ENCODE results near the gene COL17A1.

COL17A1 gene

GRCh38 chr10:104077247-104077646 lies 8.4 kb downstream of the COL17A1 start:
- TF ChIP-seq EZH2 (IDR thresholded peaks at IDR 0.05; ENCODE audit: borderline replicate concordance, low read length) (no peak), CTCF (IDR thresholded peaks at IDR 0.05; ENCODE audit: low read length) (no peak)
- no peaks in the 10 kb centered on the region for H4K20me1 ChIP-seq (ENCODE audit: insufficient read depth, low read length)
- H2AFZ ChIP-seq (ENCODE audit: low read length): no peak overlapping the region
- H3K9me2 ChIP-seq (ENCODE audit: low read depth, low read length): no peaks in the 10 kb centered on the region
- H3K9ac ChIP-seq (ENCODE audit: low read length): no peak overlapping the region
- no peak overlapping the region for H3K4me3 ChIP-seq (ENCODE audit: low read depth, low read length, poor library complexity, severe bottlenecking)
- no peaks in the 10 kb centered on the region for H3K36me3 ChIP-seq (ENCODE audit: insufficient read depth, low read length)
- no peaks in the 10 kb centered on the region for H3K4me1 ChIP-seq (ENCODE audit: insufficient read depth, low read length, severe bottlenecking)
- H3K27ac ChIP-seq (ENCODE audit: low read depth, low read length, poor library complexity, severe bottlenecking): no peak overlapping the region
- no peaks in the 10 kb centered on the region for H3F3A ChIP-seq (ENCODE audit: insufficient read depth, low read length)
- H3K4me2 ChIP-seq (ENCODE audit: low read length): no peak overlapping the region
- H3K9me3 ChIP-seq (ENCODE audit: low read length): no peaks in the 10 kb centered on the region
- no peaks in the 10 kb centered on the region for H3K79me2 ChIP-seq (ENCODE audit: insufficient read depth, low read length)
- H3K27me3 ChIP-seq (ENCODE audit: insufficient read depth, low read length): peaks cover 5% of the 10 kb centered on the region; the same call in 1 of the 2 replicates

- Histone ChIP-seq H4K20me1 (ENCODE audit: insufficient read depth, low read length) (no peaks in the 10 kb centered on the region), H3F3A (ENCODE audit: insufficient read depth, low read length) (no peaks in the 10 kb centered on the region), H3K9ac (ENCODE audit: low read length) (no peak overlapping the region), H3K4me1 (ENCODE audit: insufficient read depth, low read length, severe bottlenecking) (no peaks in the 10 kb centered on the region), H3K9me3 (ENCODE audit: low read length) (no peaks in the 10 kb centered on the region), H2AFZ (ENCODE audit: low read length) (no peak overlapping the region), H3K79me2 (ENCODE audit: insufficient read depth, low read length) (no peaks in the 10 kb centered on the region), H3K27me3 (ENCODE audit: insufficient read depth, low read length) (peaks cover 6% of the 10 kb centered on the region; the same call in 1 of the 2 replicates), H3K4me3 (ENCODE audit: low read depth, low read length, poor library complexity, severe bottlenecking) (no peak overlapping the region), H3K27ac (ENCODE audit: low read depth, low read length, poor library complexity, severe bottlenecking) (no peak overlapping the region), H3K36me3 (ENCODE audit: insufficient read depth, low read length) (no peaks in the 10 kb centered on the region), H3K4me2 (ENCODE audit: low read length) (no peak overlapping the region), H3K9me2 (ENCODE audit: low read depth, low read length) (no peaks in the 10 kb centered on the region)
- no peak for TF ChIP-seq CTCF (IDR thresholded peaks at IDR 0.05; ENCODE audit: low read length)
- no peak for TF ChIP-seq EZH2 (IDR thresholded peaks at IDR 0.05; ENCODE audit: borderline replicate concordance, low read length)
Measured at GRCh38 chr10:104076743-104077160, 8.9 kb downstream of the COL17A1 start.

- Histone ChIP-seq H2AFZ (ENCODE audit: low read length) (no peak overlapping the region), H3K27ac (ENCODE audit: low read depth, low read length, poor library complexity, severe bottlenecking) (no peak overlapping the region), H3K9ac (ENCODE audit: low read length) (no peak overlapping the region), H3K4me2 (ENCODE audit: low read length) (no peak overlapping the region), H3K4me1 (ENCODE audit: insufficient read depth, low read length, severe bottlenecking) (no peaks in the 10 kb centered on the region), H3K36me3 (ENCODE audit: insufficient read depth, low read length) (no peaks in the 10 kb centered on the region), H4K20me1 (ENCODE audit: insufficient read depth, low read length) (no peaks in the 10 kb centered on the region), H3K79me2 (ENCODE audit: insufficient read depth, low read length) (no peaks in the 10 kb centered on the region), H3K9me3 (ENCODE audit: low read length) (no peaks in the 10 kb centered on the region), H3K9me2 (ENCODE audit: low read depth, low read length) (no peaks in the 10 kb centered on the region), H3K27me3 (ENCODE audit: insufficient read depth, low read length) (peaks cover 9% of the 10 kb centered on the region; the same call in 1 of the 2 replicates), H3K4me3 (ENCODE audit: low read depth, low read length, poor library complexity, severe bottlenecking) (no peak overlapping the region), H3F3A (ENCODE audit: insufficient read depth, low read length) (no peaks in the 10 kb centered on the region)
- TF ChIP-seq EZH2 (IDR thresholded peaks at IDR 0.05; ENCODE audit: borderline replicate concordance, low read length) (no peak), CTCF (IDR thresholded peaks at IDR 0.05; ENCODE audit: low read length) (no peak)
Measured at GRCh38 chr10:104074505-104074904, 11.2 kb downstream of the COL17A1 start.
